ENCODE measurements around the gene TENM3.
A peak's percentile ranks its signal among the peaks of the same experiment; 100 is the strongest.
"Not testable (repeated sequence)": the region's sequence is repeated elsewhere in the genome, so short reads cannot be mapped to it uniquely, and the experiment has no call there.

TENM3 gene

DNA sequence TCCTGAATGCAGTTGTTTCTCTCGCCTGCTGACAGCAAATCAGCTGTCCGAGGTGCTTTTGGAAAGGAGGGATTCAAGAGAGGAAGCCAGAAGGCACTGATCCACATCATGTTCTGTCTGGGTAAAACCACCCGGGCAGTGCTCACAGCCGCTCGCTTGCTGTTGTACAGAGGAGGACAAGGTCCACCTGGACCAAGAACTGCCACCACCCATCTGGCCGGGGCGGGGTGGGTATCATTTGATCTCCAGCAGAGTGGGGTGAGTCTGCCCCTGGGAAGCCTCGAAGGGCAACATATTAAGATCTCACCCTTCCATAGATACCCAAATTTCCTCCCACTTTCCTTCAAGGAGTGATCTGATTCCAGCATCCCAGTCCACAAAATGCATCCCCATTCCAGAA, 560.9 kb downstream of the TENM3 start:
- DNase-seq (ENCODE audit: extremely low read depth in 1 of 2, low read depth in 1 of 2), result no peak

DNA sequence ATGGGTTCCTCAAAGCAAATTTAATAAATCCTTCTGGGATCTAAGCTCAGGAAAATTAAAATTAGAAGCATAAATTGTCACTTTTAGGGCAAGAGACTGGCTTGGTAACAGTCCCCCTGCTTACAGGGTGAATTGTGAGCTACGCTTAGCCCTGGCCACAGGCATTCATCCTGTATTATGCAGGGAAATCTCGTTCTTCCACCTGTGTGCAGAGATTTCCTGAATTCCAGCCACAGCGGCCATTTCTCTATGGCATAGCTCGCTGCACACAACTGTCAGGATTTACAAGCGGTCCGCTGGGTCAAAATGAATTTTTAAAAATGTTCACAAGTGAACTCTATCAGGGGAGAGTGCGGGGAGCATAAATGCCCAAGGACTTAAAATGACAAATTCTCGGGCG, 562.1 kb downstream of the TENM3 start:
- DNase-seq (ENCODE audit: extremely low read depth in 1 of 2, low read depth in 1 of 2), result no peak

DNA sequence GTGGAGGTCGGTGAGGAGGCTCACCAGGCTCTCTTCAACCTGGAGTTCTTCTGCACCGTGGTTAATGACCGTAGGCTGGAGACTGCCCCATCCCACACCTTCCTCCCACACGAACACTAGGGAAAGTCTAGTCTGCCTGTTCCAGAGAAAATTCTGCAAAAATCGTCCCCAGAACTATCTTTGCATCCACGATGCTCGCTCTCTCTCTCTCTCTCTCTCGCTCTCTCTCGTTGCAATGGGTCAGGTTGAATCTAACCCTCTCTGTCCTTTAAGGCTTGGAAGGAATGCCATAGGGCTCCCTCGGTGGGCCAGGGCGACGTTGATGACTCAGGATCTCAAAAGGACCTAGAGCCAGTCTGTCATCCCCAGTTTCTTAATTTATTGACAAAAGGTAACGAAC, 562.5 kb downstream of the TENM3 start:
- DNase-seq (ENCODE audit: extremely low read depth in 1 of 2, low read depth in 1 of 2), result no peak

DNA sequence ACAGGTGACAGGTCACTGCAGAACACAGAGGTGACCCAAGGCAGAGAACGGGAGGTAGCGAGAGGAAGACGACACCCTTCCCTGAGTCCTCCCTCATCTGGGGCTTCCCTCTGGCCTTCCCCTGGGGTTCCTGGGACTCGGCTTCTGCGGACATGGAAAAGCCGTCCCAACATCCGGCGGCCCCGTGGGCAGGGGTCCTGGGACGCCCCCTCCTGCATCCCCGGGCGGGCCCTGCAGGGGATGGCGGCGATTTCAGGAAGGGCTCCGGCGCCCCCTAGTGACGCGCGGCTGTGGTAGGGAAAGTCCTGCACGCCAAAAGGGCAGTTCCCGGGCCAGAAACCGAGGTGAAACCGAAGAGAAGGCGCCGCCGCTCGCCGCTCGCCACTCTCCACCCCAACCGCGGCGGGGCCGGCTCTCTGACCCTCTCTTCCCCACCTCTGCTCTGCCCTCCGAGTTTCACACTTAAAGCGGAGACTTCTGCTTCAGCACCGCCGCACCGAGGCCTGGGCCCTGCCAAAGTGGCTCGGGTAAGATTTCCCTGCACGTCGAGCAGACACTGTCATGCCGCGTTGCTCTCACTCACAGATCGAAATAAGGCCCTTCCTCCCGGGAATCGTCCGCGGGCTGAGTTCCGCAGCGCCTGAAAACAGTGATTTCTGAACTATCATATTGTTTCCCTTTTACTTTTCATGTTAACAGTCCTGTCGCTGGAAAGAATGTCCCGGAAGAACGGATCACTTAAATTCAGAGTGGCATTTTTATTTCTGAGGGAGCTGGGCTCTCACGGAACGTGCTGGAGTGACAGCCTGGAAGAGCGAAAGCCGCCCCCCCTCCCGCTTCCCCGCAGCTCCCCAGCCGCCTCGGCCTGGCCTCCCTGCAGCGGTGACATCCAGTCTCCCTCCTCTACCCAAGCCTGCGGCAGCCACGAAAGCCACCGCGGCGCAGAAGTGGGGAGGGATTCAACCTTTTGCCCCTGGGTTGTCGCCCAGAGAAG, 563.4 kb downstream of the TENM3 start:
- peak in 1 of 2 donors; percentile 54 for DNase-seq (ENCODE audit: extremely low read depth in 1 of 2, low read depth in 1 of 2)

DNA sequence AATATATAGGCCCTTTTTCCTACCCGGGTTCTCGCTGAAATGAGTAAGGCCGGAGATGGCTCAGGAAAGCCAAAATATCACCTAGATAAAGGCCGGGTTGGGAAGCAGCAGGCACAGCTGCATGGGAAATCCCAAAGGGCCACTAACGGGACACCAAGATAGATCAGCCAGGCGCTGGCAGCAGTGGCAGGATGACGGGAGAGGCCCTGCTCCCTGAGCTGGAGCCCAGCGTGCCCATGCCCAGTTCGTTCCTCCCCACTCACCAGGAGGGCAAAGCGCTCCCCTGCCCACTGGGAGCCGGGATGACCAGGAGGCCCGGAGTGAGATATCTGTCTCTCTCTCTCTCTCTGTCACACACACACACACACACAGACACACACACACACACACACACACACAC, 564.1 kb downstream of the TENM3 start:
- no peak for DNase-seq (ENCODE audit: extremely low read depth in 1 of 2, low read depth in 1 of 2)

DNA sequence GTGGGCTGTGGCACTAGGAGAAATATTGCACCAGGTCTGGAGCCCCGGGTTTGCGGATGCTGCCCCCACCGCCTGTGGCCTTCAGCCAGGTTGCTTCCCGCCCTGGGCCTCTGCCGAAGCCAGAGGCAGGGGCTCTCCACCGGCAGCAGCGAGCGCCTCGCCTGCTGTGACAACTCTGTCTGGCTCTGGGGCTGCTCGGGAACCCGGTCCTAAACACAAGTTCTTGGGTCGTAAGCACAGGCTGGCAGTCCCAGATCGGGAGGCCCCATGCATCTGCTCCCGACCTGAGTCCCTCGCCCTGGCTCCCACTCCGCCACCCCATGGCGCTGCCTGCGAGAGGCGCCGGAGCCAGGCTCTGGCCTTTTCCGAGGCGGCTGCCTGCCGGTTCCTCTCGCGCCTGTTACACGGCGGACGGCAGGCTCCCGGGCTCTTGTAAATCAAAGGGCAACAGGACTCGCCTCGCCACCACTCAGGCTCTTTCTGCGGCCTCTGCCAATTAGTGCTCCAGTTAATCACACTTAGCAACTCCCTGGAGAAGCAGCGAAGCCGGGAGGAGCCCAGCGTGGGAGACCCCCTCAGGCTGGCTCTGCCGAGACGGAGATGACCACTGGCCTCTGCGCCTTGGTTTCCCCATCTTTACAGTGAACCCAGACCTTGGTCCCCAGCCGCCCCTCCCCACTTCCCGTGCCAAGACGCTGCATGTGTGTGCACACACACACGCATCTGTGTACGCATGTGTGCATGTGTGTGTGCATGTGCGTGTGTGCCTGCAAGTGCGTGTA, 564.8 kb downstream of the TENM3 start:
- no peak for DNase-seq (ENCODE audit: extremely low read depth in 1 of 2, low read depth in 1 of 2)

DNA sequence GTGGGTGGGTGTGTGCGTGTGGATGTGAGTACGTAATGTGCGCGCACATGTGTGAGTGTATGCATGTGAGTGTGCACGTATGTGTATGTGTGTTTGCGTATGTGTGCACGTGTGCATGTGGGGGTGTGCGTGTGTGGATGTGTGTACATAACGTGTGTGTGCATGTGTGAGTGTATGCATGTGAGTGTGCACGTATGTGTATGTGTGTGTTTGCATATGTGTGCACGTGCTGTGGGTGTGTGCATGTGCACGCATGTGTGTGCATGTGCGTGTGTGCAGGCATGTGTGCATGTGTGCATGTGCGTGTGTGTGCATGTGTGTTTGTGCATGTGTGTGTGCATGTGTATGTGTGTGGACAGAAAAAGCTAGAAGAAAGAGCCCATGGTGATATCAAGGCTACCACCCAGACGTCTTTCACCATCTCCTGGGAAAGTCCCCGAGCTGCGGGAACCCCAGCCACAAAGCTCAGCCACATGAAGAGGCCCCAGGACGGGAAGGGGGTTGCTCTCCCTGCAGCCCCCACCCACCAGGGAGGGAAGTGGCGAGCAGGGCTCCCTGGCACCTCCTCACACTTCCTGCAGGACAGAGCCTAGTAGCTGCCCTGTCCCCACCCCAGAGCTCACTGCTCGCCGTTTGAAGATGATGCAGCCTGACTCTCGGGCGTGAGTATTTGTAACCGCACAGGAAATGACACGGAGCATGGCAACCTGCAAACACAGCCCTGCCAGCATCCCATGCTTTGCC, 565.6 kb downstream of the TENM3 start:
- DNase-seq (ENCODE audit: extremely low read depth in 1 of 2, low read depth in 1 of 2), result peak in 1 of 2 donors; percentile 13

DNA sequence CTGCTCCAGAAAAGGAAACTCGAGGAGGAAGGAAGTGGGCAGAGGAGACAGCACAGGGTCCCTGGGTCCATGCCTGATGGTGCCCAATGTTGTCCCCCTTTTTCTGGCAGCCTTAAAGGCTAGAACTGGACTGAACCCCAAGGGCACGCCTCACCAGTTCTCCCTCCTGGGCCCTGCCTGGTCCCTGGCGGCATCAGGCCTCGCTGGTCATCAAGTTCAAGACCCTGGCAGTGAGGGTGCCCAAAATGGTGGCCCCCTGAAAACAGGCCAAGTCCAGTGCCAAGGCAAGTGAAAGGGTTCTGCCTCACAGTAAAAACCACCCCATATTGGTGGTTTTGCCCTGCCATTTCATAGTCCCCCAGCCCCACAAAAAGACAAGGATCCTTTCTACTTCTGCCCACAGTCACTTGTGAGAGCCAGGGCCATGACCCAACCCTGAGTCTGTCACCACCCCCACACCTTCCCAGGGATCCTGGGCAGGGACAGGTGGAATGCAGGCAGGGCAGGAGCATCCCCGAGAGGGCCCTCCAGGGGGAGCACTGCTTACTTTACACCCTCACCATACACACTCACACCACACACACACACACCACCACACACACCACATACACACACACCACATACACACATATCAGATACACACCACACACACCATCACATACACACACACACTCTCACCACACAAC, 566.4 kb downstream of the TENM3 start:
- DNase-seq (ENCODE audit: extremely low read depth in 1 of 2, low read depth in 1 of 2), result no peak

DNA sequence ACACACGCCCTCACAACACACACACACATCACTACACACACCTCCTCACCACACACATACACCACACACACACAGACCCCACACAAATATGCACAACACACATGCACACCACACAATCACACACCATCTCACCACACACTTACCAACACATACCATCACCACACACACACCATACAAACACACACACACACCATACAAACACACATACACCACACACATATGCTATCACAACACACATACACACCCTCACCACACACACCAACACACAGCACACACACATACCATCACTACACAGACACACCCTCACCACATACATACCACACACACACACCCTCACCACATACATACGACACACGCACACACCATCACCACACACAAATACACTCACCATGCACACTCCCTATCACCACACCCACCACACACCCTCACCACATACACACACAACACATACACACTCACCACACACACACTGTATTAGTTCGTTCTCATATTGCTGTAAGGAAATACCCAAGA, 567.0 kb downstream of the TENM3 start:
- DNase-seq (ENCODE audit: extremely low read depth in 1 of 2, low read depth in 1 of 2), result no peak

DNA sequence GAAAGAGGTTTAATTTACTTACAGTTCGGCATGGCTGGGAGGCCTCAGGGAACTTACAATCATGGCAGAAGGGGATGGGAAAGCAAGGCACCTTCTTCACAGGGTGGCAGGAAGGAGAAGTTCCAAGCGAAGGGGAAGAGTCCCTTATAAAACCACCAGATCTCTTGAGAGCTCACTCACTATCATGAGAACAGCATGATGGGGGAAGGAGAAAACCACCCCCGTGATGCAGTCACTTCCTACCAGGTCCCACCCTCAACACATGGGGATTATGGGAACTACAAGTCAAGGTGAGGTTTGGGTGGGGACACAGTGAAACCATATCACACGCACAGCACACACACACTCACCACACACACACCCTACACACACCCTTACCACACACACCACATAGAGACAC, 569.7 kb downstream of the TENM3 start:
- DNase-seq (ENCODE audit: extremely low read depth in 1 of 2, low read depth in 1 of 2), result no peak

DNA sequence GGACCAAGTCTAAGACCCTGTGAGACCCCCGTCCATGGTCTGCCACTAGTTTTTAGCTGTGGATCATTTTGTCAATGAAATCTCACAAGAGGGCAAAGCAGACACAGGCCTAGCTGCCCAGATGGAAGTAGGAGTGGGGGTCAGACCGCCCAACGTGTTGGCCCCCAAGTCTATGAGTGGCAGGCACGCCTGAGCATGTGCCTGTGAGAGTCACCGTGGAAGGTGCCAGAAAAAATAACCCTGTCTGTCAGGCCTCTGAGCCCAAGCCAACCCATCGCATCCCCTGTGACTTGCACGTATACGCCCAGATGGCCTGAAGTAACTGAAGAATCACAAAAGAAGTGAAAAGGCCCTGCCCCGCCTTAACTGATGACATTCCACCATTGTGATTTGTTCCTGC, 570.9 kb downstream of the TENM3 start:
- DNase-seq (ENCODE audit: extremely low read depth in 1 of 2, low read depth in 1 of 2), result not testable (repeated sequence)

DNA sequence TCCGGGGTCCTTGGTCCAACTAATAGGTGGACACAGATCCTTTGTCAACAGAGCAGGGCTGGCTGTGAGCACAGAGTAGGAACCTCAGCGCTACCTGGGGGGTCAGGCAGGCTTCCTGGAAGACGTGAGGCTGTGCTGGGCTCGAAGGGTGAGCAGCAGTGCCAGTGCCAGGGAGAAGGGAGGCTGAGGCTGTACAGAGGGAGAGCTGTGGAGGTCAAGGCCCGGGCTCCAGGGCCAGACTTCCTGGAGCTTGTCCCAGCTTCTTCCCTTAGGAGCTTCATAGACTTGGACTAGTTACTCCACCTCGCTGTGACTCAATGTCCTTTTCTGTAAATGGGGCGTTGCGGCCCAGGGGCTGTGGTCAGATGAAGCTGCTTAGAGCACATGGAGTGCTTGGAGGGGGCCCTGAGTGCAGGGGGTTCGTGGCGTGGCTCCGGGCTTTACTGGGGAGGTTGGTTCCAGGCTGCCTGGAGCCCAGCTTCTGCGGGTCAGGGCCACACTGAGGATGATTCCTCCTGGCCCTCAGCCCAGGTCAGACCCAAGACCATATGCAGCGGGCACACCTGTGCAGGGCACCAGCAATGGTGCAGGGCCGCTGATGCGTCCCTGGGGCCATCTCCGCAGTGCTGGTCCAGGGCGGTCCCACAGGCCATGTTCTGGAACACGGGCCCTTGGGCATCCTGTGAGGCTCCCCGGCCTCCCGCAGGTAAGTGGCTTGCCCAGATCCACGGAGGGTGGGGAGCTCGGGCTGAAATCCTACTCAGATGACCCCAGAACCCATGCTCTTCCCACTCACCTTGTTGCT, 575.9 kb downstream of the TENM3 start:
- DNase-seq (ENCODE audit: extremely low read depth in 1 of 2, low read depth in 1 of 2), result no peak

DNA sequence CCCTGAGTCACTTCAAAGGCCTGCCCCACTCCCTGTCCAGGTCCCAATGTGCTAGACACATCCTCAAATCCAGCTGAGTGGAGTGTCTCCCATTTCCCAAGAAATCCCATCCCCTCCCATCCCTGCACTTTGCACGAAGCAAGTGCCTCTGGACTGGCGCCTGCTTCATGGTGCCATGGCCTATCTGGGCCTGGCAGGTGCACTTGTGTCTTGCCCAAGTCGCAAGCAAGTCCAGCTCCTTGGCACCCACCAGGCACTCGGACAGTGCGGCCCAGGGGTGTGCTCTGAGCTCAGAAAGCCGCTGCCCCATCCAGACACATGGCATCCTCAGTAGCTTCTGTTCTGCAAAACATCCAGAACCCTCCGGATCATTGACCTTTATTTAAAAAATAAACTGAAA, 576.5 kb downstream of the TENM3 start:
- DNase-seq (ENCODE audit: extremely low read depth in 1 of 2, low read depth in 1 of 2), result no peak

DNA sequence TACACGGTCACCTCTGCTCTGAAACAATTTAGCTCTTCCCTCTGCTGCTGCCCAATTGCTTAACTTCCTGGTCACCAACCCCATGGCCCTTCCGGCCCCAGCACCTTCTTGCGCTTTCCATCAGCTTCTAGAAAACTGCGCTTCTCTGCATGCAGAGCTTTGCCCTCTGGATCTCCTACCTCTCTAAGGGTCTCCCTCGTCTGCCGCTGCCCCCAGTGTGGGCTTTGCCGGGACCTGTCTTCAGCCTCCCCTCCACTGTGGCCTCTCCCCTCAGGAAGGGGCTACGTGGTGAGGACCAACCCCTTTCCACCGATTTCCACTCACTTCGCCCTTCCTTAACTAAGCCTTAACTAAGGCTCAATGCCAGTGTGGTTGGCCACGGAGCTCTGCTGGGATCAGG, 579.4 kb downstream of the TENM3 start:
- no peak for DNase-seq (ENCODE audit: extremely low read depth in 1 of 2, low read depth in 1 of 2)

DNA sequence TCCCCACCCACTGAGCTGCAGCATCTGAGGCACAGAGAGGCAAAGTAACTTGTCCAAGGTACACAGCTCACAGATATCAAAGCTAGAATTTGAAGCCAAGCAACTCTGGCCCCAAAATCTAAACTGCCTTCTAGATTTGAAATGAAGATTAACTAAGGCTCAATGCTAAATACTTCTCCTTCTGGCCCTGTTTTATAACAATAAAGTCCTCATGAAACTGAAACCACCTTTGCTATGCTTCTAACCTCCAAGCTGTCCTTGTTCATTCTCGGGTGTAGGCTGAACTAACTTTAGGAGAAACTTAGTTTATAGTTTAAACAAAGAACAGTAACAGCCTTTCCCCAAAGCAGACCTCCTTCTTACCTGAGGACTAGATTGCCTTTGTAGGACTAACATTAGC, 580.4 kb downstream of the TENM3 start:
- DNase-seq (ENCODE audit: extremely low read depth in 1 of 2, low read depth in 1 of 2), result no peak

DNA sequence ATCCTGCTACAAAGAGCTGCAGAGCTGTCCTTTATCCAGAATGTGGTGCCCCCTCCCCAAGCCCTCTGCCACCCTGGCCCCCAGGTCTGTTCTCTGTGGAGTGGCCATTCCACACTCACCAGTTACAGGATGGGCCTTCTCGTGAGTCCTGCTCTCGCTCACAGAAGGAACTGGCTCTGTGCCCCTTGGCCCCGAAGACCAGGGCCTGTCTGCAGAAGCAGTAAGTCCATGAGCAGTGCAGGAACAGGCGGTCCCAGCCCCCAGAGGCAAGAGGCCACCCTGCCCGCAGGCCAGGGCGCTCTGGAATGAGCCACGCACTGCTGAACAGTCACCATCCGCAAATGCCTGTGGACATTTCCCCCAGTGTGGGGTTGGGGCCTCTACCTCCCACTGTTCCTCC, 581.8 kb downstream of the TENM3 start:
- no peak for DNase-seq (ENCODE audit: extremely low read depth in 1 of 2, low read depth in 1 of 2)

DNA sequence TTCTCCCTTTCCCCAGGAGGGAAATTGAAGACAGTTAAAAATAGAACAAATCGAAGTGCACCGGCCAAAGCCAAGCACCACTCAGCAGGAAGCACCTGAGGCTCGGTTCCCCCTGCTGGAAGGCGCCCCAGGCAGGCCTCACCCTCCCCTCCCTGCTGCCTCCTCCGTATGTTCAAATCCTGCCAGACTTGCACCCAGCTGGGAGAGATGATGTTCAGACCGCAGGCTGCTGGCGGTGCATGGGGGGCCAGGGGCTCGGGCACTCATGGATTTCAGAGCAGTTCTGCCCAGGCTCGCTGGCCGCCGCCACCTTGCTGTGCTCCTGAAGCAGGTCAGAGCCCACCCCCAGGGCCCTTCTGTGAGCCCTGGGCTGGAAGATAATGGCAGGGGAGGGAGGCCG, 582.6 kb downstream of the TENM3 start:
- DNase-seq (ENCODE audit: extremely low read depth in 1 of 2, low read depth in 1 of 2), result no peak

DNA sequence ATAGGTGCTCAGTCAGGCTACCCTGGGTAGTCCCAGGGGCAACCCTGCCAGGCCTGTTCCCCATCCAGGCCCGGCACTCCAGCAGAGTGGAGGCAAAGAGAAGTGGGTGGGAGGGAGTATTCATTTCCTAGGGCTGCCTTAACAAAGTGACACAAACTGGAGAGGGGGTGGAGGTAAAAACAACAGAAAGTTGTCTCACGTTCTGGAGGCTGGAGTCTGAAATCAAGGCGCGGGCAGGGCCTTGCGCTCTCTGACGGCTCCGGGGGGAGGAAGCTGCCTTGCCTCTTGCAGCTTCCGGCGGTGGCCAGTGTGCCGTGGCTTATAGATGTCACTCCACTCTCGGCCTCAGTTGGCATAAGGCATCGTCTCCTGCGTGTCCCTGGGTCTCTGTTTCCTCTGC, 583.2 kb downstream of the TENM3 start:
- no peak for DNase-seq (ENCODE audit: extremely low read depth in 1 of 2, low read depth in 1 of 2)

DNA sequence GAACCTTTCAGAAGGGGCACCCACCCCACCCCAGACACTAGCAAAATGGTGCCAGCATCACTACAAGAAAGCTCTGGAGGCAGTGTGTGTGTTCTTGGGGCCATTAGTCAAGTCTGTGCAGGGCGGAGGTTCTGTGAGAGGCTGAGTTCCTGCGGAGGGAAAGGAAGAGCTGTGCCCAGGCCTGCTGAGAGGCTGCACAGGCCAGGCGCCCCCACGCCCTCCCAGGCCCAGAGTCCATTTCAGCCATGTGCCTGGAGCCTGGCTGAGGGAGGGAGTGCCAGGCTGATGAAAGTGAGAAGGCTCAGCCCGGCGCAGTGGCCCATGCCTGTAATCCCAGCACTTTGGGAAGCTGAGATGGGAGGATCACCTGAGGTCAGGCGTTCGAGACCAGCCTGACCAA, 584.0 kb downstream of the TENM3 start:
- DNase-seq (ENCODE audit: extremely low read depth in 1 of 2, low read depth in 1 of 2), result no peak

DNA sequence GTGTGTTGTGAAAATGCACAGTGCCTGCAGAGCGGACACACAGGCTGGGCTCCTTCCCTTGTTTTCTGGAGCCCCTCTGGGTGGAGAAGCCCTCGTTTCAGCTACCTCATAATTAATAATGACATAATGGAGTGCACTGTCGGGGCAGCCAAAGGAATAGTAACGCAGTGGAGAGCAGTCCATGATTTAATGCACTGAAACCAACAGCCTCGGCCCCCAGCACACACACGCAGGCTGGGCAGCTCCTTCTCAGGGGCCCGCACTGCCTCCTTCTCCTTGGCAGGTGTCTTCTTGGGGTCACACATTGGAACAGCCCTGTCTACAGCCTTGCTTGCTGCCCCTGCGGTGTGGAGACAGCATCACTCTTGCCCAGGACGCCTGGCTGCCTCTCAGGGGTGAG, 584.8 kb downstream of the TENM3 start:
- DNase-seq (ENCODE audit: extremely low read depth in 1 of 2, low read depth in 1 of 2), result no peak

Measured in activated CD8-positive, alpha-beta memory T cell treated with anti-CD3 and anti-CD28 coated beads for 1 hour (primary cell).